Type B pancreatic cell (in vitro differentiated cells): ENCODE data around the gene NPTX2. TPM values are rescaled to one million over a fixed set of nuclear protein-coding genes. Genes with fewer than 3 reads are reported as not detected.

Experiments used
- DNase-seq: peaks from one replicate; pipeline ENCODE4 v3.0.0; 2021; ENCODE audit warnings: mixed read lengths; ENCODE audit not compliant: unreplicated experiment; ENCODE audit errors: extremely low spot score
- H3K27ac Mint-ChIP-seq: 2 replicates; pipeline ENCODE4 v1.8.0; 2021; ENCODE audit warnings: mild to moderate bottlenecking, mixed read lengths
- H3K27me3 Mint-ChIP-seq: 2 replicates; pipeline ENCODE4 v1.8.0; 2021; ENCODE audit warnings: mixed read lengths
- H3K36me3 Mint-ChIP-seq: 2 replicates; pipeline ENCODE4 v1.8.0; 2021; ENCODE audit warnings: mixed read lengths
- H3K4me1 Mint-ChIP-seq: one replicate; pipeline ENCODE4 v1.8.0; 2021; ENCODE audit warnings: mixed read lengths; ENCODE audit not compliant: unreplicated experiment
- H3K4me3 Mint-ChIP-seq: 2 replicates; pipeline ENCODE4 v1.8.0; 2021; ENCODE audit warnings: mild to moderate bottlenecking, mixed read lengths
- H3K9me3 Mint-ChIP-seq: 2 replicates; pipeline ENCODE4 v1.8.0; 2021; ENCODE audit warnings: mixed read lengths
- total RNA-seq: library from RNA; stranded (reverse); gene quantifications from 2 replicates; pipeline ENCODE4 v1.2.1, GENCODE V29; 2021; ENCODE audit warnings: low replicate concordance
- TF ChIP-seq, protein P1 (sequence below): fragments of 200-600 bp; sonication (generic); conservative IDR thresholded peaks from 2 replicates; pipeline ENCODE4 v1.5.0; 2021; ENCODE audit warnings: antibody characterized with exemption, mild to moderate bottlenecking

NPTX2 gene
- total RNA-seq, 1 donor from 2014 or later = 14.2 TPM

DNA sequence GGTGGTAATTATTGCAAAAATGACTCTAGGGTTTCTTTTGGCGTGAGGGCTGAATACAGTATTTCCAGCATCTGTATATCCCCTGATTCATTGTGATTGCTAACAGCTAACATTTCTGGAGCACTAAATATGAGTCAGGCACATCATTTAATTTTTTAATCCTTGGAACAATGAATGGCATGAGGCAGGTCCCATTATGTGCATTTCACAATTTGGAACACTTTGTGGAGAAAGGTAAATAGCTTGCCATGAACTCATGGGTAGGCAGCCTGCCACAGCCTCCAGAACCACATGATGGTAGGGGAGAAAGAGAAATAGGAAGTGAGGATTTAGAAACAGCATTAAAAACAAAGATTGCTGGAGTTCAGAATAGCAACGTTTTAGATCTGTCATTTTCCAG, 1.7 kb downstream of the NPTX2 start:
- H3K36me3 Mint-ChIP-seq = no peaks in the 10 kb centered on the region
- peaks cover 7% of the 10 kb centered on the region for H3K4me1 Mint-ChIP-seq
- peaks cover 79% of the 10 kb centered on the region for H3K27me3 Mint-ChIP-seq
- H3K9me3 Mint-ChIP-seq = no peaks in the 10 kb centered on the region
- no peak for DNase-seq
- no peak overlapping the region for H3K27ac Mint-ChIP-seq
- TF ChIP-seq, protein P1, sequence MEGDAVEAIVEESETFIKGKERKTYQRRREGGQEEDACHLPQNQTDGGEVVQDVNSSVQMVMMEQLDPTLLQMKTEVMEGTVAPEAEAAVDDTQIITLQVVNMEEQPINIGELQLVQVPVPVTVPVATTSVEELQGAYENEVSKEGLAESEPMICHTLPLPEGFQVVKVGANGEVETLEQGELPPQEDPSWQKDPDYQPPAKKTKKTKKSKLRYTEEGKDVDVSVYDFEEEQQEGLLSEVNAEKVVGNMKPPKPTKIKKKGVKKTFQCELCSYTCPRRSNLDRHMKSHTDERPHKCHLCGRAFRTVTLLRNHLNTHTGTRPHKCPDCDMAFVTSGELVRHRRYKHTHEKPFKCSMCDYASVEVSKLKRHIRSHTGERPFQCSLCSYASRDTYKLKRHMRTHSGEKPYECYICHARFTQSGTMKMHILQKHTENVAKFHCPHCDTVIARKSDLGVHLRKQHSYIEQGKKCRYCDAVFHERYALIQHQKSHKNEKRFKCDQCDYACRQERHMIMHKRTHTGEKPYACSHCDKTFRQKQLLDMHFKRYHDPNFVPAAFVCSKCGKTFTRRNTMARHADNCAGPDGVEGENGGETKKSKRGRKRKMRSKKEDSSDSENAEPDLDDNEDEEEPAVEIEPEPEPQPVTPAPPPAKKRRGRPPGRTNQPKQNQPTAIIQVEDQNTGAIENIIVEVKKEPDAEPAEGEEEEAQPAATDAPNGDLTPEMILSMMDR = no peak
- peak overlapping the region; percentile 77 for H3K4me3 Mint-ChIP-seq

DNA sequence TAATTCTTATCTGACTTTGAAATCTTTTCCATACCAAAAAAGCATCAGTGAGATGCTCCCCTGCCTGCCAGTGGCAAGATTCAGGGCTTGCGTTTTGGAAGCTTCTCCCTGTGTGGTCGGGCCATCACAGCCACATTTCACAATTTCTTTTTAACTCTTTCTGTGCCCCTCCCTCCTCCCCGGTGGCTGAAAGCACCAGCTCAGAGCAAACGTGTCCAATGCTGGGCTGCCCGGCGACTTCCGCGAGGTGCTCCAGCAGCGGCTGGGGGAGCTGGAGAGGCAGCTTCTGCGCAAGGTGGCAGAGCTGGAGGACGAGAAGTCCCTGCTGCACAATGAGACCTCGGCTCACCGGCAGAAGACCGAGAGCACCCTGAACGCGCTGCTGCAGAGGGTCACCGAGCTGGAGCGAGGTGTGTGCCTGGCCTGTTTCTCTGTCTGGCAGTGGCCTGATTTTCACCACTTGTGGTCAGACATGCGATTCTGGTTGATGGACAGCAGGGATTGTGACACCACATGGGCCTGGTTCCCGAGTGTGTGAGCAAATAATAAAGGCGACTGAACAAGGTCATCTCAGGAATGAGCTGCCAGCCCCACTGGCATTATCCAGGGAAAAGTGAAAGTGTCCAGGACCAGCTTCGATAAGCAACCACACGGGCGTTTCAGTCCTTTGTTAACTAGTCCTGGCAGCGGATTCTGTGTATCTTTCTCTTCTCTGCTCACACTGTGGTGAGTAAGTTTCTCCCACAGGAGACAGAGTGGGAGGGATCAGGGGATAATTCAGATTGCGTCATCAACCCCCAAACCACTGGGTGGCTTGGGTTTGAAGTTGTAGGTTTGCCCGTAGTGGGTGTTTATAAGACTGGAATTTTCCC, 2.6 kb downstream of the NPTX2 start:
- Mint-ChIP-seq H3K27me3 (peaks cover 77% of the 10 kb centered on the region), H3K4me3 (peak overlapping the region; percentile 60), H3K9me3 (no peaks in the 10 kb centered on the region), H3K4me1 (peaks cover 7% of the 10 kb centered on the region), H3K36me3 (no peaks in the 10 kb centered on the region), H3K27ac (no peak overlapping the region)
- TF ChIP-seq, protein P1 = peak; percentile 14
- DNase-seq = no peak

DNA sequence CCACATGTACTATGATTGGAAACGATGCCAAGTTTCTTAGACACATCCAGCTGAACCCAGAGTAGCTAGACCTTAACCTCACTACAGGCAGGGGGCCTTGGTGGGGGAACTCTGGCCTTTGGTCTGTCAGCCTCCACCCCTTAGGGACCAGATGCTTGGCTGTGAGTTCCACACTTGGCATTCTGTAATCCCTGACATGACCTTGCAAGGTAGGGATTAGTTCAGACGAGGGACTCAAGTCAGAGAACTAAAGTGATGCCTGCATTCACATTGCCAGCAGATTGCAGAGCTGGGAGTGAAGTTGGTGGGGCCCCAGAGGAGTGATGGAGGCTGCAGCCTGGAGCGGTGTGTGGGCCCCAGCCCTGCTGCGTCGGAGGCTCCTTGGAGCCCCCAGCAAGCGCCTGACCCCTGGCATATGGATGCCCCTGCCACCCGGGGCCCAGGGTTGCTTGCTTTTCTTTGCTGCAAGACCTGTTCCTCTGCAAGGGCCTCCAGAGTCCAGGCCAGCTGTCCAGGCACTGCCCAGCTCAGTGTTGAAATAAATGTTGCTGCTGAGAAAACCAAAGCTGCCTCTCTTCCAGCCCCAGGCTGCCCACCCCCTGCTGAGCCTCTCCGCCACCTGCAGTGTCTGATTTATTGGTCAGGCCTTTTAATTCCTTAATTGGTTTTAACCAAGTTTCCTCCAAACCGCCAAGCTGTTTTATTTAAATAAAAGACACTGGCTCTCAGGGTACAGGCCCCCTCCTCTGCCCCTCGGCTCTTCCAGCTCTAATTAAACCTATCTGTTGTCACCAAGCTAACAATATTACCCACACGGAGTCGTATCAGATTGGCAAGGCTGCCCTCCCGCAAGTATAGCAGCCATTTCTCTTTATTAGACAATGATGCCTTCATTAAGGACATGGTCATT, 4.7 kb downstream of the NPTX2 start:
- H3K4me1 Mint-ChIP-seq = peaks cover 7% of the 10 kb centered on the region
- H3K36me3 Mint-ChIP-seq = no peaks in the 10 kb centered on the region
- H3K27me3 Mint-ChIP-seq = peaks cover 66% of the 10 kb centered on the region
- H3K4me3 Mint-ChIP-seq = peak overlapping the region; percentile 38
- no peaks in the 10 kb centered on the region for H3K9me3 Mint-ChIP-seq
- no peak overlapping the region for H3K27ac Mint-ChIP-seq
- no peak for DNase-seq
- TF ChIP-seq, protein P1 = no peak

DNA sequence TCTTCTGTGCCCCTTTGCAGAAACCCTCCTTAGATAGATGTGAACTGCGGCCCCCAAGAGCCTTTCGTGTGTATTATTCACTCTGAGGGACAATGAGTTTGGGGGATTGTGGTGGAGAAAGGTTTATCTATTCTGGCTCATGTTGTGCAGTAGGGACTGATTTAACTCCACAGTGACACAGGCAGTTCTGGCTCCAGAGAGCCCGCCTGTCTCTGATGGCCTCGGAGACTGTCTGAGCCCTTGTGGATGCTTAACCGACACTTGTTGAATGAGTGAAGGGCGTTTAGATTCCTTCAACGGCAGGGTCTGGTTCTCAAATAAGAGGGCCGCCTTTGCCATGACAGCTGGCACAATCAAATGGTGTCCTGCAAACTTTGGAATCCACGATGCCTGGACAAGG, 5.8 kb downstream of the NPTX2 start:
- H3K36me3 Mint-ChIP-seq = no peaks in the 10 kb centered on the region
- no peak for DNase-seq

DNA sequence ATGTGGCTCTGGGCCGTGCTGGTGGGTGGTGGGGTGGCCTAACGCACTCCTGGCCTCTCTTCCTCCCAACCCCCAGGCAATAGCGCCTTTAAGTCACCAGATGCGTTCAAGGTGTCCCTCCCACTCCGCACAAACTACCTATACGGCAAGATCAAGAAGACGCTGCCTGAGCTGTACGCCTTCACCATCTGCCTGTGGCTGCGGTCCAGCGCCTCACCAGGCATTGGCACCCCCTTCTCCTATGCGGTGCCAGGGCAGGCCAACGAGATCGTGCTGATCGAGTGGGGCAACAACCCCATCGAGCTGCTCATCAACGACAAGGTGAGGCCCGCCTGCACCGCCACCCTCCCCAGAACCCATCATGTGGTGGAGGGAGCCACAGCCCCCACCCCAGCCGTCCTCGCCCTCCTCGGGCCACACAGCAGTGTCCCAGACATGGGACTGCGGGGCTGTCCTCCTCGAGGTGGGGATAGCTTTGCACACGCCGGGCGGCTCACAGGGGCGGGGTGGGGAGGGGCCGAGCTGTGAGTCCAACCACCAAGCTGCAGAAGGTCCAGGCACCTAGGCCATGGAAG, 7.8 kb downstream of the NPTX2 start:
- Mint-ChIP-seq H3K4me3 (no peak overlapping the region), H3K4me1 (peaks cover under 1% of the 10 kb centered on the region), H3K27me3 (peaks cover 65% of the 10 kb centered on the region), H3K9me3 (no peaks in the 10 kb centered on the region), H3K36me3 (no peaks in the 10 kb centered on the region), H3K27ac (no peak overlapping the region)
- no peak for DNase-seq
- TF ChIP-seq, protein P1 = no peak

More for the DNA sequence above, 5.8 kb downstream of the NPTX2 start:
- Mint-ChIP-seq H3K9me3 (no peaks in the 10 kb centered on the region), H3K4me3 (no peak overlapping the region), H3K4me1 (peaks cover 7% of the 10 kb centered on the region), H3K27ac (no peak overlapping the region), H3K27me3 (peaks cover 67% of the 10 kb centered on the region)
- TF ChIP-seq, protein P1 = no peak
